ENCODE measurements around the gene PPP1R17. TPM values are rescaled to one million over a fixed set of nuclear protein-coding genes. Genes with fewer than 3 reads are reported as not detected.

PPP1R17 gene
- total RNA-seq, 1 experiment from 2014 or later, result 2.6 TPM

DNA sequence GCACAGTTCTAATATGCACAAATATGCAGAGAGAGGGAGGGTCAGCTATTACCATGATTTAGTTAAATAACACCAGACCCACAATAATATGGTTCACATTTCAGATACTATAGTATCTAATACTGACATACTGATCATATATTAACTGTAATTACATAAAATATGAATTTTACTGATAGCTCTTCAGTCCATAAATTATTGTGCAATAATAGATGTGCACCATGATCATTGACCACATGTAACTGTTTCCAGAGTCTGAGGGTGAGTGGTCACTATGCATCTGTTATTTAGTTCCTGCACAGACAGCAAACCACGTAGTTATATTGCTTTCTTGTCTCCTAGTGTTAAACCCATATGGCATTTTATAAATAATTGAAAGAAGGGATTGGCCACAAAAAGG is 29.3 kb downstream of the PPP1R17 start:
- H3K27me3 Mint-ChIP-seq (ENCODE audit: low read depth), result peaks cover 63% of the 10 kb centered on the region
- no peak overlapping the region for H3K4me3 Mint-ChIP-seq
- TF ChIP-seq, protein P1, sequence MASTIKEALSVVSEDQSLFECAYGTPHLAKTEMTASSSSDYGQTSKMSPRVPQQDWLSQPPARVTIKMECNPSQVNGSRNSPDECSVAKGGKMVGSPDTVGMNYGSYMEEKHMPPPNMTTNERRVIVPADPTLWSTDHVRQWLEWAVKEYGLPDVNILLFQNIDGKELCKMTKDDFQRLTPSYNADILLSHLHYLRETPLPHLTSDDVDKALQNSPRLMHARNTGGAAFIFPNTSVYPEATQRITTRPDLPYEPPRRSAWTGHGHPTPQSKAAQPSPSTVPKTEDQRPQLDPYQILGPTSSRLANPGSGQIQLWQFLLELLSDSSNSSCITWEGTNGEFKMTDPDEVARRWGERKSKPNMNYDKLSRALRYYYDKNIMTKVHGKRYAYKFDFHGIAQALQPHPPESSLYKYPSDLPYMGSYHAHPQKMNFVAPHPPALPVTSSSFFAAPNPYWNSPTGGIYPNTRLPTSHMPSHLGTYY (CRISPR knock-in tag; IDR thresholded peaks at IDR 0.05), result no peak
- TF ChIP-seq, protein P2, sequence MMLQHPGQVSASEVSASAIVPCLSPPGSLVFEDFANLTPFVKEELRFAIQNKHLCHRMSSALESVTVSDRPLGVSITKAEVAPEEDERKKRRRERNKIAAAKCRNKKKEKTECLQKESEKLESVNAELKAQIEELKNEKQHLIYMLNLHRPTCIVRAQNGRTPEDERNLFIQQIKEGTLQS (CRISPR knock-in tag; conservative IDR thresholded peaks at IDR 0.05), result no peak
- TF ChIP-seq RORB (CRISPR knock-in tag; IDR thresholded peaks at IDR 0.05) (no peak), IRF2 (CRISPR knock-in tag; IDR thresholded peaks at IDR 0.05; ENCODE audit: borderline replicate concordance, low read depth) (no peak), GTF2I (CRISPR knock-in tag; conservative IDR thresholded peaks at IDR 0.05) (no peak), NR3C1 (CRISPR knock-in tag; conservative IDR thresholded peaks at IDR 0.05; ENCODE audit: low read depth) (no peak), ZNF416 (CRISPR knock-in tag; IDR thresholded peaks at IDR 0.05) (no peak), CBFB (CRISPR knock-in tag; IDR thresholded peaks at IDR 0.05; ENCODE audit: low read depth) (no peak)
- TF ChIP-seq, protein P3, sequence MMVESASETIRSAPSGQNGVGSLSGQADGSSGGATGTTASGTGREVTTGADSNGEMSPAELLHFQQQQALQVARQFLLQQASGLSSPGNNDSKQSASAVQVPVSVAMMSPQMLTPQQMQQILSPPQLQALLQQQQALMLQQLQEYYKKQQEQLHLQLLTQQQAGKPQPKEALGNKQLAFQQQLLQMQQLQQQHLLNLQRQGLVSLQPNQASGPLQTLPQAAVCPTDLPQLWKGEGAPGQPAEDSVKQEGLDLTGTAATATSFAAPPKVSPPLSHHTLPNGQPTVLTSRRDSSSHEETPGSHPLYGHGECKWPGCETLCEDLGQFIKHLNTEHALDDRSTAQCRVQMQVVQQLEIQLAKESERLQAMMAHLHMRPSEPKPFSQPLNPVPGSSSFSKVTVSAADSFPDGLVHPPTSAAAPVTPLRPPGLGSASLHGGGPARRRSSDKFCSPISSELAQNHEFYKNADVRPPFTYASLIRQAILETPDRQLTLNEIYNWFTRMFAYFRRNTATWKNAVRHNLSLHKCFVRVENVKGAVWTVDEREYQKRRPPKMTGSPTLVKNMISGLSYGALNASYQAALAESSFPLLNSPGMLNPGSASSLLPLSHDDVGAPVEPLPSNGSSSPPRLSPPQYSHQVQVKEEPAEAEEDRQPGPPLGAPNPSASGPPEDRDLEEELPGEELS (CRISPR knock-in tag; IDR thresholded peaks at IDR 0.05), result no peak
- TF ChIP-seq, protein P4, sequence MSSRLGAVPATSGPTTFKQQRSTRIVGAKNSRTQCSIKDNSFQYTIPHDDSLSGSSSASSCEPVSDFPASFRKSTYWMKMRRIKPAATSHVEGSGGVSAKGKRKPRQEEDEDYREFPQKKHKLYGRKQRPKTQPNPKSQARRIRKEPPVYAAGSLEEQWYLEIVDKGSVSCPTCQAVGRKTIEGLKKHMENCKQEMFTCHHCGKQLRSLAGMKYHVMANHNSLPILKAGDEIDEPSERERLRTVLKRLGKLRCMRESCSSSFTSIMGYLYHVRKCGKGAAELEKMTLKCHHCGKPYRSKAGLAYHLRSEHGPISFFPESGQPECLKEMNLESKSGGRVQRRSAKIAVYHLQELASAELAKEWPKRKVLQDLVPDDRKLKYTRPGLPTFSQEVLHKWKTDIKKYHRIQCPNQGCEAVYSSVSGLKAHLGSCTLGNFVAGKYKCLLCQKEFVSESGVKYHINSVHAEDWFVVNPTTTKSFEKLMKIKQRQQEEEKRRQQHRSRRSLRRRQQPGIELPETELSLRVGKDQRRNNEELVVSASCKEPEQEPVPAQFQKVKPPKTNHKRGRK (CRISPR knock-in tag; IDR thresholded peaks at IDR 0.05; ENCODE audit: borderline replicate concordance), result no peak
- TF ChIP-seq, protein P5, sequence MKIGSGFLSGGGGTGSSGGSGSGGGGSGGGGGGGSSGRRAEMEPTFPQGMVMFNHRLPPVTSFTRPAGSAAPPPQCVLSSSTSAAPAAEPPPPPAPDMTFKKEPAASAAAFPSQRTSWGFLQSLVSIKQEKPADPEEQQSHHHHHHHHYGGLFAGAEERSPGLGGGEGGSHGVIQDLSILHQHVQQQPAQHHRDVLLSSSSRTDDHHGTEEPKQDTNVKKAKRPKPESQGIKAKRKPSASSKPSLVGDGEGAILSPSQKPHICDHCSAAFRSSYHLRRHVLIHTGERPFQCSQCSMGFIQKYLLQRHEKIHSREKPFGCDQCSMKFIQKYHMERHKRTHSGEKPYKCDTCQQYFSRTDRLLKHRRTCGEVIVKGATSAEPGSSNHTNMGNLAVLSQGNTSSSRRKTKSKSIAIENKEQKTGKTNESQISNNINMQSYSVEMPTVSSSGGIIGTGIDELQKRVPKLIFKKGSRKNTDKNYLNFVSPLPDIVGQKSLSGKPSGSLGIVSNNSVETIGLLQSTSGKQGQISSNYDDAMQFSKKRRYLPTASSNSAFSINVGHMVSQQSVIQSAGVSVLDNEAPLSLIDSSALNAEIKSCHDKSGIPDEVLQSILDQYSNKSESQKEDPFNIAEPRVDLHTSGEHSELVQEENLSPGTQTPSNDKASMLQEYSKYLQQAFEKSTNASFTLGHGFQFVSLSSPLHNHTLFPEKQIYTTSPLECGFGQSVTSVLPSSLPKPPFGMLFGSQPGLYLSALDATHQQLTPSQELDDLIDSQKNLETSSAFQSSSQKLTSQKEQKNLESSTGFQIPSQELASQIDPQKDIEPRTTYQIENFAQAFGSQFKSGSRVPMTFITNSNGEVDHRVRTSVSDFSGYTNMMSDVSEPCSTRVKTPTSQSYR (CRISPR knock-in tag; IDR thresholded peaks at IDR 0.05), result no peak
- TF ChIP-seq, protein P6, sequence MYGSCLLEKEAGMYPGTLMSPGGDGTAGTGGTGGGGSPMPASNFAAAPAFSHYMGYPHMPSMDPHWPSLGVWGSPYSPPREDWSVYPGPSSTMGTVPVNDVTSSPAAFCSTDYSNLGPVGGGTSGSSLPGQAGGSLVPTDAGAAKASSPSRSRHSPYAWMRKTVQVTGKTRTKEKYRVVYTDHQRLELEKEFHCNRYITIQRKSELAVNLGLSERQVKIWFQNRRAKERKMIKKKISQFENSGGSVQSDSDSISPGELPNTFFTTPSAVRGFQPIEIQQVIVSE (CRISPR knock-in tag; IDR thresholded peaks at IDR 0.05; ENCODE audit: borderline replicate concordance), result no peak
- TF ChIP-seq, protein P7, sequence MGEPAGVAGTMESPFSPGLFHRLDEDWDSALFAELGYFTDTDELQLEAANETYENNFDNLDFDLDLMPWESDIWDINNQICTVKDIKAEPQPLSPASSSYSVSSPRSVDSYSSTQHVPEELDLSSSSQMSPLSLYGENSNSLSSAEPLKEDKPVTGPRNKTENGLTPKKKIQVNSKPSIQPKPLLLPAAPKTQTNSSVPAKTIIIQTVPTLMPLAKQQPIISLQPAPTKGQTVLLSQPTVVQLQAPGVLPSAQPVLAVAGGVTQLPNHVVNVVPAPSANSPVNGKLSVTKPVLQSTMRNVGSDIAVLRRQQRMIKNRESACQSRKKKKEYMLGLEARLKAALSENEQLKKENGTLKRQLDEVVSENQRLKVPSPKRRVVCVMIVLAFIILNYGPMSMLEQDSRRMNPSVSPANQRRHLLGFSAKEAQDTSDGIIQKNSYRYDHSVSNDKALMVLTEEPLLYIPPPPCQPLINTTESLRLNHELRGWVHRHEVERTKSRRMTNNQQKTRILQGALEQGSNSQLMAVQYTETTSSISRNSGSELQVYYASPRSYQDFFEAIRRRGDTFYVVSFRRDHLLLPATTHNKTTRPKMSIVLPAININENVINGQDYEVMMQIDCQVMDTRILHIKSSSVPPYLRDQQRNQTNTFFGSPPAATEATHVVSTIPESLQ (CRISPR knock-in tag; IDR thresholded peaks at IDR 0.05), result no peak
- TF ChIP-seq, protein P8, sequence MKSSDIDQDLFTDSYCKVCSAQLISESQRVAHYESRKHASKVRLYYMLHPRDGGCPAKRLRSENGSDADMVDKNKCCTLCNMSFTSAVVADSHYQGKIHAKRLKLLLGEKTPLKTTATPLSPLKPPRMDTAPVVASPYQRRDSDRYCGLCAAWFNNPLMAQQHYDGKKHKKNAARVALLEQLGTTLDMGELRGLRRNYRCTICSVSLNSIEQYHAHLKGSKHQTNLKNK (CRISPR knock-in tag; IDR thresholded peaks at IDR 0.05), result no peak
- TF ChIP-seq, protein P9, sequence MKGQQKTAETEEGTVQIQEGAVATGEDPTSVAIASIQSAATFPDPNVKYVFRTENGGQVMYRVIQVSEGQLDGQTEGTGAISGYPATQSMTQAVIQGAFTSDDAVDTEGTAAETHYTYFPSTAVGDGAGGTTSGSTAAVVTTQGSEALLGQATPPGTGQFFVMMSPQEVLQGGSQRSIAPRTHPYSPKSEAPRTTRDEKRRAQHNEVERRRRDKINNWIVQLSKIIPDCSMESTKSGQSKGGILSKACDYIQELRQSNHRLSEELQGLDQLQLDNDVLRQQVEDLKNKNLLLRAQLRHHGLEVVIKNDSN (CRISPR knock-in tag; IDR thresholded peaks at IDR 0.05), result no peak
- TF ChIP-seq, protein P10, sequence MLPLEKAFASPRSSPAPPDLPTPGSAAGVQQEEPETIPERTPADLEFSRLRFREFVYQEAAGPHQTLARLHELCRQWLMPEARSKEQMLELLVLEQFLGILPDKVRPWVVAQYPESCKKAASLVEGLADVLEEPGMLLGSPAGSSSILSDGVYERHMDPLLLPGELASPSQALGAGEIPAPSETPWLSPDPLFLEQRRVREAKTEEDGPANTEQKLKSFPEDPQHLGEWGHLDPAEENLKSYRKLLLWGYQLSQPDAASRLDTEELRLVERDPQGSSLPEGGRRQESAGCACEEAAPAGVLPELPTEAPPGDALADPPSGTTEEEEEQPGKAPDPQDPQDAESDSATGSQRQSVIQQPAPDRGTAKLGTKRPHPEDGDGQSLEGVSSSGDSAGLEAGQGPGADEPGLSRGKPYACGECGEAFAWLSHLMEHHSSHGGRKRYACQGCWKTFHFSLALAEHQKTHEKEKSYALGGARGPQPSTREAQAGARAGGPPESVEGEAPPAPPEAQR (CRISPR knock-in tag; IDR thresholded peaks at IDR 0.05), result no peak
- ChIA-PET CTCF (no interaction called here), POLR2A (no interaction called here)
- peaks cover 6% of the 10 kb centered on the region for H3K4me1 Mint-ChIP-seq
- DNase-seq (ENCODE audit: low spot score), result no peak
- peaks cover 35% of the 10 kb centered on the region for H3K9me3 Mint-ChIP-seq
- peaks cover 37% of the 10 kb centered on the region for H3K36me3 Mint-ChIP-seq
- no peak overlapping the region for H3K27ac Mint-ChIP-seq
- no peak for ATAC-seq

Data from WTC11 (cell line).